Karpas-422 (cell line): ENCODE results near the gene NEB. TPM values are rescaled to one million over a fixed set of nuclear protein-coding genes. Genes with fewer than 3 reads are reported as not detected.

Experiments used
- DNase-seq: peaks from one replicate; pipeline ENCODE4 v3.0.0-alpha.2; 2015
- H2AFZ ChIP-seq: fragments of 200-600 bp; sonication (generic); 2 replicates; pipeline ENCODE4 v1.6.1; 2014; ENCODE audit warnings: antibody characterized with exemption, low read length, mixed read lengths
- H3K27ac ChIP-seq: fragments of 200-600 bp; sonication (generic); 2 replicates; pipeline ENCODE4 v1.5.1; 2014; ENCODE audit warnings: mild to moderate bottlenecking, low read length, moderate library complexity
- H3K27me3 ChIP-seq: fragments of 200-600 bp; sonication (generic); 2 replicates; pipeline ENCODE4 v1.6.1; 2014; ENCODE audit warnings: low read length, mixed read lengths
- H3K36me3 ChIP-seq: fragments of 200-600 bp; sonication (generic); 2 replicates; pipeline ENCODE4 v1.6.1; 2014; ENCODE audit warnings: low read length, mixed read lengths; ENCODE audit not compliant: insufficient read depth
- H3K4me1 ChIP-seq: fragments of 200-600 bp; sonication (generic); 2 replicates; pipeline ENCODE4 v1.6.1; 2014; ENCODE audit warnings: mild to moderate bottlenecking, low read length, mixed read lengths
- H3K4me2 ChIP-seq: fragments of 200-600 bp; sonication (generic); 2 replicates; pipeline ENCODE4 v1.6.1; 2014; ENCODE audit warnings: low read length, low read depth, mild to moderate bottlenecking; ENCODE audit not compliant: poor library complexity, severe bottlenecking
- H3K4me3 ChIP-seq: fragments of 200-600 bp; sonication (generic); 2 replicates; pipeline ENCODE4 v1.5.1; 2014; ENCODE audit warnings: mild to moderate bottlenecking, antibody characterized with exemption, low read length, mixed read lengths
- H3K79me2 ChIP-seq: fragments of 200-600 bp; sonication (generic); 2 replicates; pipeline ENCODE4 v1.6.1; 2014; ENCODE audit warnings: mild to moderate bottlenecking, low read length, mixed read lengths
- H3K9ac ChIP-seq: fragments of 200-600 bp; sonication (generic); 2 replicates; pipeline ENCODE4 v1.6.0; 2014; ENCODE audit warnings: low read length
- H3K9me2 ChIP-seq: fragments of 200-600 bp; sonication (generic), shearing (Covaris generic); replicated peaks from 2 replicates; pipeline ENCODE4 v1.6.0; 2014; ENCODE audit warnings: mild to moderate bottlenecking, low read length, moderate library complexity; ENCODE audit not compliant: insufficient read depth
- H3K9me3 ChIP-seq: fragments of 300-700, 200-600 bp; sonication (generic); 2 replicates; pipeline ENCODE4 v1.6.1; 2014; ENCODE audit warnings: low read length, mixed read lengths
- H4K20me1 ChIP-seq: fragments of 200-600 bp; sonication (generic); 2 replicates; pipeline ENCODE4 v1.6.1; 2014; ENCODE audit warnings: mild to moderate bottlenecking, antibody characterized with exemption, low read length, low read depth; ENCODE audit not compliant: insufficient read depth
- total RNA-seq: library from RNA; depleted of rRNA; stranded (reverse); fragments of >200 nt; shearing (Covaris generic); gene quantifications from 2 replicates; pipeline ENCODE4 v1.2.3, GENCODE V29; 2014; ENCODE audit warnings: low replicate concordance

Gene NEB
- total RNA-seq, 1 experiment from 2014 or later = 1.4 TPM

DNA sequence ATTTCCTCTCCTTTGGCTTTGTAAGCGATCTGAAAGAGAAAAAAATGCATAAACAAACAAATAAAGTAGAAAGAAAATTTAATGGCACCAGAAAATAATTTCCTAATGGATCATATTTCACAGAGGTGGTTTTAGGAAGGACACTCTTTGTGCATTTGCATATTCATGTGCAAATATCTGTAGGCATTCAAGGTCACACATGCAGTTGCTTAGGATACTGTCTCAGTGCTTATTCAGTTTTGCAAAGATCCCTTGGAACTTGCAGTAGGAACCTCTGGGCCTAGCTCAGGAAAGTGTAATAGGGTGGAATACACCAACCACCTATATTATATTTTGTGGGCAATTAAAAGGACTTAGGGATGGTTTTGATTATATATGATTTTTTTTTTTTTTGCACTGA, 54.3 kb downstream of the NEB start:
- Histone ChIP-seq H3K27me3 (no peaks in the 10 kb centered on the region), H3K4me1 (peaks cover 5% of the 10 kb centered on the region), H3K9me2 (no peaks in the 10 kb centered on the region), H3K27ac (no peak overlapping the region), H3K9me3 (no peaks in the 10 kb centered on the region), H3K4me2 (no peak overlapping the region), H3K79me2 (no peaks in the 10 kb centered on the region), H4K20me1 (no peaks in the 10 kb centered on the region), H3K9ac (no peak overlapping the region), H2AFZ (no peak overlapping the region), H3K4me3 (no peak overlapping the region), H3K36me3 (no peaks in the 10 kb centered on the region)
- no peak for DNase-seq

- H3K27ac ChIP-seq = no peak overlapping the region
- H3K79me2 ChIP-seq = no peaks in the 10 kb centered on the region
- no peaks in the 10 kb centered on the region for H3K36me3 ChIP-seq
- H2AFZ ChIP-seq = no peak overlapping the region
- H3K9me3 ChIP-seq = no peaks in the 10 kb centered on the region
- no peaks in the 10 kb centered on the region for H4K20me1 ChIP-seq
- no peak for DNase-seq
- peaks cover 5% of the 10 kb centered on the region for H3K4me1 ChIP-seq
- no peak overlapping the region for H3K4me3 ChIP-seq
- no peaks in the 10 kb centered on the region for H3K9me2 ChIP-seq
- no peak overlapping the region for H3K9ac ChIP-seq
- H3K4me2 ChIP-seq = no peak overlapping the region
- no peaks in the 10 kb centered on the region for H3K27me3 ChIP-seq
Observed at GRCh38 chr2:151678849-151679248, 55.4 kb downstream of the NEB start.

DNA sequence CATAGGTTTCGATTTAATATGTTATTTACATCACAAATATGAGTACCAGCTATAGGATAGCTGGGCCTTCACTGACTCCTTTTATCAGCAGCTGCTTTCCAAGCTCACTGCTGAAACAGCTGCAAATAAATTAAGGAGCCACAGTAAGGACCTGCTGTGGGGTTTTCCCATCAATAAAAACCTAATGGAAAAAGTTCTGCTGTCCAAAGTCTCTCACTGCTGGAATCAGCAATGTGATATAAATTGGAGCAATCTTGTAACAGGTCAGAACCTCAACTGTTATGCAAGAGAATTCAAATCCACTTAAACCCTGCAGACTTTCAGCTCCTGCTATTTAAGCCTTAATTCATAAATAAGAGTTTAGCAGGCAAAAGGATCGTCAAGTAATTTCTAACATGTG, 61.3 kb downstream of the NEB start:
- H2AFZ ChIP-seq = no peak overlapping the region
- no peak for DNase-seq
- H3K9ac ChIP-seq = no peak overlapping the region
- no peaks in the 10 kb centered on the region for H3K9me2 ChIP-seq
- H3K4me3 ChIP-seq = no peak overlapping the region
- 0 out of 2 replicates have a peak, but pooled peaks cover 3% of the 10 kb centered on the region for H3K27me3 ChIP-seq
- H3K4me1 ChIP-seq = no peaks in the 10 kb centered on the region
- H3K79me2 ChIP-seq = no peaks in the 10 kb centered on the region
- no peaks in the 10 kb centered on the region for H3K36me3 ChIP-seq
- H3K27ac ChIP-seq = no peak overlapping the region
- H4K20me1 ChIP-seq = no peaks in the 10 kb centered on the region
- no peaks in the 10 kb centered on the region for H3K9me3 ChIP-seq
- no peak overlapping the region for H3K4me2 ChIP-seq

DNA sequence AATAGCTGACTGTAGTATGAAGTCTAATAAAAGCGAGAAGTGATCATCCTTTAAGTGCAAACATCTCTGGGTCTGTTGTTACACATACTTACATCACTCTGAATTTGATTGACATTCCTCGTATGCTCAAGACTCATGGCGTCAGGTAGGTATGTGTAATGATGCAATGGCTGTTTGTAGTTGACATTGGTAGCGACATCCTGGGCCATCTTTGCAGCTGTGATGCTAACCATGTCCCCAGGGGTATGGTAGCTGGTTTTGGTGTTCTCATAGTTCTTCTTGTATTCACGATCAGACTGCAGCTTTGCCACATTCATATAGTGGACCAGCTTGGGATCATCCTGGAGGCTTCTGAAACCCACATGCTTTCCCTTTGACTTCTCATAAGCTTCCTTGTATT, 62.0 kb downstream of the NEB start:
- no peak overlapping the region for H2AFZ ChIP-seq
- no peaks in the 10 kb centered on the region for H4K20me1 ChIP-seq
- no peak for DNase-seq
- 0 out of 2 replicates have a peak, but pooled peaks cover 3% of the 10 kb centered on the region for H3K27me3 ChIP-seq
- no peak overlapping the region for H3K4me3 ChIP-seq
- no peaks in the 10 kb centered on the region for H3K9me2 ChIP-seq
- no peak overlapping the region for H3K4me2 ChIP-seq
- no peaks in the 10 kb centered on the region for H3K36me3 ChIP-seq
- no peaks in the 10 kb centered on the region for H3K79me2 ChIP-seq
- no peaks in the 10 kb centered on the region for H3K4me1 ChIP-seq
- H3K9me3 ChIP-seq = no peaks in the 10 kb centered on the region
- H3K27ac ChIP-seq = no peak overlapping the region
- H3K9ac ChIP-seq = no peak overlapping the region

- 0 out of 2 replicates have a peak, but pooled peaks cover 3% of the 10 kb centered on the region for H3K27me3 ChIP-seq
- H2AFZ ChIP-seq = no peak overlapping the region
- H4K20me1 ChIP-seq = no peaks in the 10 kb centered on the region
- no peak overlapping the region for H3K4me2 ChIP-seq
- H3K79me2 ChIP-seq = no peaks in the 10 kb centered on the region
- no peak for DNase-seq
- no peak overlapping the region for H3K9ac ChIP-seq
- H3K4me1 ChIP-seq = no peaks in the 10 kb centered on the region
- H3K4me3 ChIP-seq = no peak overlapping the region
- no peak overlapping the region for H3K27ac ChIP-seq
- no peaks in the 10 kb centered on the region for H3K9me2 ChIP-seq
- no peaks in the 10 kb centered on the region for H3K9me3 ChIP-seq
- no peaks in the 10 kb centered on the region for H3K36me3 ChIP-seq
Observed at GRCh38 chr2:151670846-151671597, 63.3 kb downstream of the NEB start.

DNA sequence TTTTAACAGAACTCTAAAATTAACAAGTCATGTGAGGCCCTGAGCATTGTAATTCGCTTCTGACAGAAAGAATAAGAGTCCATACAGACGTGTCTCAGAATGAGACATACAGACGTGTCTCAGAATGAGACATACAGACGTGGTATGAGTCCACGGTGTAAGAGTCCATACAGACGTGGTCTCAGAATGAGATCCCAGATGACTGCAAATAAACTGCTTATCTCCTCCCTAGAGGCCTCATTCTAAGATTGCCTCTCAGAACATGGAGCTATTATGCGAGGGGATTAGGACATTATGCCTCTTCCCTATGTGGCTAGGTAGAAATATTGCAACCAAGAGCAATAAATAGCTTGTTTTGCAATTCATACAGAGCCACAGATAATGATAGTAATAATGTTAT, 63.9 kb downstream of the NEB start:
- Histone ChIP-seq H3K9me2 (no peaks in the 10 kb centered on the region), H3K9ac (no peak overlapping the region), H3K79me2 (no peaks in the 10 kb centered on the region), H3K36me3 (no peaks in the 10 kb centered on the region), H3K9me3 (no peaks in the 10 kb centered on the region), H2AFZ (no peak overlapping the region), H3K4me2 (no peak overlapping the region), H3K27ac (no peak overlapping the region), H3K4me1 (no peaks in the 10 kb centered on the region), H3K4me3 (no peak overlapping the region), H3K27me3 (0 out of 2 replicates have a peak, but pooled peaks cover 3% of the 10 kb centered on the region), H4K20me1 (no peaks in the 10 kb centered on the region)
- DNase-seq = no peak

DNA sequence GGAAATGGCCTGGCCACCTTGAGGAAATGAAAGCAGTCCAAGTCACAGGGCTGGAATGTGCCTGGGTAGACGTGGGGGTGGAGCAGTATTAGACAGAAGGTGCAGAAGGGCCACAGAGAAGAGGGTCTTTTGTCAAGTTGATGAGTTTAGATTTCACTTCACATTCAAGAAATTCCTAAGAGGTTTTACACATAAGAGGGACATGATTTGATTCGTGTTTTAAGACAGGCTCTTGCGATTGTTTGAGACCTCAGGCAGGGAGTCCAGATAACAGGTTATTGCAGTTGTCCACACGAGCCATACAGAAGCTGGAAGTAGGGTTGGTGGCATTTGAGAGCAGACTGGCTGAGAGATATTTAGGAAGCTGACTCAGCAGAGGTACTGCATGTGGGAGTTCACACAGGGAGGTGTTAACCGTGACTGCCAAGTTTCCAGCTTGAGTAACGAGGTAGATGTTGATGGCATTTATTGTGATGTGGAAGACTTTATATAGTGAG, 64.6 kb downstream of the NEB start:
- H3K9me3 ChIP-seq = no peaks in the 10 kb centered on the region
- no peaks in the 10 kb centered on the region for H4K20me1 ChIP-seq
- H3K4me3 ChIP-seq = no peak overlapping the region
- H3K27ac ChIP-seq = no peak overlapping the region
- no peak overlapping the region for H3K9ac ChIP-seq
- no peaks in the 10 kb centered on the region for H3K9me2 ChIP-seq
- H3K27me3 ChIP-seq = 0 out of 2 replicates have a peak, but pooled peaks cover 3% of the 10 kb centered on the region
- no peak for DNase-seq
- H3K4me2 ChIP-seq = no peak overlapping the region
- no peak overlapping the region for H2AFZ ChIP-seq
- no peaks in the 10 kb centered on the region for H3K4me1 ChIP-seq
- H3K79me2 ChIP-seq = no peaks in the 10 kb centered on the region
- H3K36me3 ChIP-seq = no peaks in the 10 kb centered on the region

DNA sequence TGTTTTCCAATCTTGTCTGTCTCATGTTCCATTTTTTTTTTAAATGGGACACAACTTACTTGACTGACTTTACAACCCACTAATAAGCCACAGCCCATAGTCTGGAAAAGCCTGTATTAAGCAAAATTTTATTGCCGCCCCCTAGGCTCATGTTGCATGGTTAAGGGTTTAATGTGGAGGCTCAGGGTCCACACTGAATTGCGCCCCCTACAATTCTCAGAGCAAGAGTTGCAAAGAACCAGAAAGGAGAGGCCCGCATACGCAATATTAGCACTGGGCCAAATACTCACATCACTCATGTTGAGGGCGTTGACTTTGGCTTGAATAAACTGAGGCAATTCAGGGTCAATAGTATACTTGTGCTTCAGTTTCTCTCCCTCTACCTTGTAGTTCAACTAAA, 65.5 kb downstream of the NEB start:
- Histone ChIP-seq H3K36me3 (no peaks in the 10 kb centered on the region), H3K27ac (no peak overlapping the region), H3K4me3 (no peak overlapping the region), H3K27me3 (0 out of 2 replicates have a peak, but pooled peaks cover 3% of the 10 kb centered on the region), H3K9ac (no peak overlapping the region), H3K9me2 (no peaks in the 10 kb centered on the region), H3K79me2 (no peaks in the 10 kb centered on the region), H3K4me2 (no peak overlapping the region), H3K4me1 (no peaks in the 10 kb centered on the region), H3K9me3 (no peaks in the 10 kb centered on the region), H2AFZ (no peak overlapping the region), H4K20me1 (no peaks in the 10 kb centered on the region)
- DNase-seq = no peak
